CD4-positive, CD25-positive, alpha-beta regulatory T cell (primary cell): ENCODE results near the gene TNNT3. TPM values are rescaled to one million over a fixed set of nuclear protein-coding genes. Genes with fewer than 3 reads are reported as not detected.

Source experiments
- ATAC-seq, 2 donors: fragments of 150-1000 bp; cut with Tn5 transposase; one replicate each; pipeline ENCODE4 v1.10.0; 2021; ENCODE audit warnings: low read depth in 2 of 2, moderate number of reproducible peaks in 2 of 2, moderate library complexity in 1 of 2
- DNase-seq, 3 donors: peaks; one replicate each; pipeline versions ENCODE4 v3.0.0 to v3.0.0-alpha.2; 2012 to 2022; ENCODE audit warnings: mixed read lengths in 1 of 3
- H3K27ac ChIP-seq: one replicate; pipeline ENCODE4 v1.7.0; 2013; ENCODE audit warnings: mild to moderate bottlenecking, low read length; ENCODE audit not compliant: insufficient read depth, poor library complexity, severe bottlenecking
- H3K27me3 ChIP-seq: one replicate; pipeline ENCODE4 v1.7.0; 2013; ENCODE audit warnings: low read length; ENCODE audit not compliant: control insufficient read depth, insufficient read depth
- H3K36me3 ChIP-seq: one replicate; pipeline ENCODE4 v1.7.0; 2013; ENCODE audit warnings: mild to moderate bottlenecking, low read length, moderate library complexity; ENCODE audit not compliant: control insufficient read depth, insufficient read depth
- H3K4me1 ChIP-seq: 2 replicates; pipeline ENCODE4 v1.7.0; 2013; ENCODE audit warnings: mild to moderate bottlenecking, low read length; ENCODE audit not compliant: insufficient read depth, control insufficient read depth, poor library complexity, severe bottlenecking
- H3K4me3 ChIP-seq: one replicate; pipeline ENCODE4 v1.7.0; 2013; ENCODE audit warnings: low read depth, mild to moderate bottlenecking, low read length, moderate library complexity
- H3K9me3 ChIP-seq, 2 experiments: 1 replicate in 1 of 2; 2 replicates in 1 of 2; pipeline ENCODE4 v1.7.0; 2013; ENCODE audit warnings: low read length in 2 of 2, mild to moderate bottlenecking in 1 of 2, moderate library complexity in 1 of 2; ENCODE audit not compliant: control insufficient read depth in 2 of 2
- H3K27ac Mint-ChIP-seq, 3 donors: one replicate each; pipeline ENCODE4 v1.8.0; 2020 to 2022; ENCODE audit warnings: mild to moderate bottlenecking in 3 of 3, mixed read lengths in 3 of 3, moderate library complexity in 2 of 3
- H3K27me3 Mint-ChIP-seq: one replicate; pipeline ENCODE4 v1.8.0; 2022; ENCODE audit warnings: mild to moderate bottlenecking, mixed read lengths
- H3K36me3 Mint-ChIP-seq: one replicate; pipeline ENCODE4 v1.8.0; 2020; ENCODE audit warnings: mixed read lengths
- H3K4me1 Mint-ChIP-seq, 4 donors: one replicate each; pipeline ENCODE4 v1.8.0; 2020 to 2022; ENCODE audit warnings: mixed read lengths in 4 of 4, mild to moderate bottlenecking in 1 of 4
- H3K4me3 Mint-ChIP-seq, 4 donors: one replicate each; pipeline ENCODE4 v1.8.0; 2020 to 2022; ENCODE audit warnings: mild to moderate bottlenecking in 4 of 4, mixed read lengths in 4 of 4, moderate library complexity in 3 of 4
- H3K9me3 Mint-ChIP-seq, 7 donors: one replicate each; pipeline ENCODE4 v1.8.0; 2020 to 2022; ENCODE audit warnings: mixed read lengths in 7 of 7, mild to moderate bottlenecking in 3 of 7, moderate library complexity in 2 of 7
- polyA plus RNA-seq, 4 donors: library from polyadenylated mRNA; unstranded; fragments of 300-500 nt; fragmentation: Illumina TruSeq; gene quantifications; one replicate each; pipeline ENCODE4 v1.2.3, GENCODE V29; 2021
- total RNA-seq: library from RNA; stranded (reverse); gene quantifications from one replicate; pipeline ENCODE4 v1.2.3, GENCODE V29; 2022

Gene TNNT3
- total and polyA plus RNA-seq, 5 donors from 2014 or later = 1.6 to 19.4 TPM; not detected in 3

- H3K27me3 ChIP-seq = no peaks in the 10 kb centered on the region
- Mint-ChIP-seq H3K27ac (no peak overlapping the region), H3K4me3 (no peak overlapping the region), H3K9me3 (no peaks in the 10 kb centered on the region), H3K27me3 (no peaks in the 10 kb centered on the region), H3K36me3 (no peaks in the 10 kb centered on the region), H3K4me1 (no peaks in the 10 kb centered on the region)
- no peak for DNase-seq
- no peak overlapping the region for H3K4me3 ChIP-seq
- H3K27ac ChIP-seq = no peak overlapping the region
- no peak for ATAC-seq
- no peaks in the 10 kb centered on the region for H3K4me1 ChIP-seq
- no peaks in the 10 kb centered on the region for H3K9me3 ChIP-seq
- no peaks in the 10 kb centered on the region for H3K36me3 ChIP-seq
Measured at GRCh38 chr11:1988174-1988573, 68.7 kb downstream of the TNNT3 start.

Other genes with a start within 250 kb of the TNNT3 start
- not detected for gene KRTAP5-6, start 222.5 kb upstream of the TNNT3 start, total RNA-seq
- gene KRTAP5-6, start 222.5 kb upstream of the TNNT3 start, polyA plus RNA-seq = not detected
- gene IFITM10, start 169.1 kb upstream of the TNNT3 start, total RNA-seq = 2.4 TPM
- not detected for gene IFITM10, start 169.1 kb upstream of the TNNT3 start, polyA plus RNA-seq
- gene CTSD, start 155.8 kb upstream of the TNNT3 start, total RNA-seq = 104 TPM
- 100 to 1,000 TPM; 147 to 175 (median 155) TPM for gene CTSD, start 155.8 kb upstream of the TNNT3 start, polyA plus RNA-seq
- gene SYT8, start 84.7 kb upstream of the TNNT3 start, total RNA-seq = not detected
- gene SYT8, start 84.7 kb upstream of the TNNT3 start, polyA plus RNA-seq = not detected
- gene TNNI2, start 80.7 kb upstream of the TNNT3 start, total RNA-seq = not detected
- gene TNNI2, start 80.7 kb upstream of the TNNT3 start, polyA plus RNA-seq = not detected
- 453 TPM for gene LSP1, start 66.6 kb upstream of the TNNT3 start, total RNA-seq
- 100 to 1,000 TPM; 381 to 514 (median 444) TPM for gene LSP1, start 66.6 kb upstream of the TNNT3 start, polyA plus RNA-seq
- gene PRR33, start 27.8 kb upstream of the TNNT3 start, total RNA-seq = not detected
- gene PRR33, start 27.8 kb upstream of the TNNT3 start, polyA plus RNA-seq = under 1 TPM in 3 of 4 donors, not detected in 1; 0.06 to 0.09 (median 0.08) TPM
- gene MRPL23, start 27.6 kb downstream of the TNNT3 start, total RNA-seq = 37.5 TPM
- 10 to 100 TPM; 19.8 to 84.1 (median 24.6) TPM for gene MRPL23, start 27.6 kb downstream of the TNNT3 start, polyA plus RNA-seq
- gene H19, start 78.1 kb downstream of the TNNT3 start, total RNA-seq = 0.25 TPM
- gene H19, start 78.1 kb downstream of the TNNT3 start, polyA plus RNA-seq = not detected
- gene IGF2, start 219.7 kb downstream of the TNNT3 start, total RNA-seq = 0.07 TPM
- gene IGF2, start 219.7 kb downstream of the TNNT3 start, polyA plus RNA-seq = not detected
- gene INS, start 241.5 kb downstream of the TNNT3 start, total RNA-seq = not detected
- not detected for gene INS, start 241.5 kb downstream of the TNNT3 start, polyA plus RNA-seq